MM.1S (cell line): ENCODE results near the gene NCBP1.

Experiments used
- DNase-seq: peaks from one replicate; pipeline ENCODE4 v3.0.0-alpha.2; 2015
- H2AFZ ChIP-seq: fragments of 300-600 bp; sonication (generic); 2 replicates; pipeline ENCODE4 v1.6.0; 2016; ENCODE audit warnings: antibody characterized with exemption, low read length
- H3F3A ChIP-seq: fragments of 300-600 bp; sonication (generic); 2 replicates; pipeline ENCODE4 v1.6.1; 2016; ENCODE audit warnings: mild to moderate bottlenecking, antibody characterized with exemption, low read length, moderate library complexity, mixed read lengths; ENCODE audit not compliant: insufficient read depth
- H3K27ac ChIP-seq: fragments of 300-600 bp; sonication (generic); 2 replicates; pipeline ENCODE4 v1.5.1; 2016; ENCODE audit warnings: mild to moderate bottlenecking, low read length
- H3K27me3 ChIP-seq: fragments of 300-600 bp; sonication (generic); replicated peaks from 2 replicates; pipeline ENCODE4 v1.6.0; 2016; ENCODE audit warnings: low read length; ENCODE audit not compliant: insufficient read depth
- H3K36me3 ChIP-seq: fragments of 300-600 bp; sonication (generic); replicated peaks from 2 replicates; pipeline ENCODE4 v1.6.1; 2016; ENCODE audit warnings: mild to moderate bottlenecking, low read length, mixed read lengths; ENCODE audit not compliant: insufficient read depth
- H3K4me1 ChIP-seq: fragments of 300-600 bp; sonication (generic); 2 replicates; pipeline ENCODE4 v1.6.1; 2016; ENCODE audit warnings: low read length, mixed read lengths
- H3K4me2 ChIP-seq: fragments of 300-600 bp; sonication (generic); 2 replicates; pipeline ENCODE4 v1.6.0; 2016; ENCODE audit warnings: low read depth, low read length
- H3K4me3 ChIP-seq: fragments of 300-600 bp; sonication (generic); 2 replicates; pipeline ENCODE4 v1.5.1; 2016; ENCODE audit warnings: low read length, mixed read lengths
- H3K79me2 ChIP-seq: fragments of 300-600 bp; sonication (generic); 2 replicates; pipeline ENCODE4 v1.6.1; 2016; ENCODE audit warnings: mixed run types, low read length, mixed read lengths
- H3K9ac ChIP-seq: fragments of 300-600 bp; sonication (generic); 2 replicates; pipeline ENCODE4 v1.6.1; 2016; ENCODE audit warnings: low read length, mixed read lengths
- H3K9me2 ChIP-seq: fragments of 300-600 bp; sonication (generic); replicated peaks from 2 replicates; pipeline ENCODE4 v1.6.1; 2016; ENCODE audit warnings: mild to moderate bottlenecking, low read length, mixed read lengths; ENCODE audit not compliant: insufficient read depth
- H3K9me3 ChIP-seq: fragments of 300-600 bp; sonication (generic); replicated peaks from 2 replicates; pipeline ENCODE4 v1.6.1; 2016; ENCODE audit warnings: mild to moderate bottlenecking, low read length, mixed read lengths; ENCODE audit not compliant: insufficient read depth
- H4K20me1 ChIP-seq: fragments of 300-600 bp; sonication (generic); 2 replicates; pipeline ENCODE4 v1.6.1; 2016; ENCODE audit warnings: mild to moderate bottlenecking, low read length, moderate library complexity, mixed read lengths; ENCODE audit not compliant: insufficient read depth
- CTCF ChIP-seq: fragments of 300-600 bp; sonication (generic); IDR thresholded peaks from 2 replicates; pipeline ENCODE4 v1.5.1; 2016; ENCODE audit warnings: antibody characterized with exemption, low read length, mixed read lengths
- EZH2 ChIP-seq: fragments of 300-600 bp; sonication (generic); optimal IDR thresholded peaks from 2 replicates; pipeline ENCODE3; 2017; ENCODE audit warnings: low read depth, mild to moderate bottlenecking, antibody characterized with exemption, low read length, mixed read lengths
- EZH2phosphoT487 ChIP-seq: fragments of 300-600 bp; sonication (generic); IDR thresholded peaks from 2 replicates; pipeline ENCODE4 v1.6.1; 2018; ENCODE audit warnings: antibody characterized with exemption, low read length

The NCBP1 gene

GRCh38 chr9:97600531-97601227 is 32.9 kb upstream of the NCBP1 start:
- Histone ChIP-seq H3K9me2 (no peaks in the 10 kb centered on the region), H3K9ac (no peak overlapping the region), H4K20me1 (no peaks in the 10 kb centered on the region), H3K27me3 (no peaks in the 10 kb centered on the region), H3K9me3 (no peaks in the 10 kb centered on the region), H3K4me2 (no peak overlapping the region), H3K79me2 (no peaks in the 10 kb centered on the region), H3K4me1 (peaks cover 16% of the 10 kb centered on the region), H3K36me3 (0 out of 2 replicates have a peak, but pooled peaks cover 2% of the 10 kb centered on the region), H3K27ac (no peak overlapping the region), H3K4me3 (no peak overlapping the region), H2AFZ (no peak overlapping the region), H3F3A (0 out of 2 replicates have a peak, but pooled peaks cover 3% of the 10 kb centered on the region)
- DNase-seq, result no peak
- no peak for TF ChIP-seq EZH2phosphoT487
- no peak for TF ChIP-seq EZH2
- no peak for TF ChIP-seq CTCF

GRCh38 chr9:97601228-97601898 is 32.3 kb upstream of the NCBP1 start:
- no peaks in the 10 kb centered on the region for H3K9me3 ChIP-seq
- no peak overlapping the region for H3K9ac ChIP-seq
- H3K4me2 ChIP-seq, result no peak overlapping the region
- no peak for TF ChIP-seq EZH2
- no peak for TF ChIP-seq CTCF
- no peak for TF ChIP-seq EZH2phosphoT487
- H2AFZ ChIP-seq, result no peak overlapping the region
- no peaks in the 10 kb centered on the region for H3K27me3 ChIP-seq
- H4K20me1 ChIP-seq, result no peaks in the 10 kb centered on the region
- no peaks in the 10 kb centered on the region for H3K9me2 ChIP-seq
- H3F3A ChIP-seq, result 0 out of 2 replicates have a peak, but pooled peaks cover 3% of the 10 kb centered on the region
- H3K27ac ChIP-seq, result no peak overlapping the region
- no peaks in the 10 kb centered on the region for H3K79me2 ChIP-seq
- H3K4me3 ChIP-seq, result no peak overlapping the region
- DNase-seq, result no peak
- H3K4me1 ChIP-seq, result peaks cover 16% of the 10 kb centered on the region
- H3K36me3 ChIP-seq, result 0 out of 2 replicates have a peak, but pooled peaks cover 2% of the 10 kb centered on the region

GRCh38 chr9:97602430-97602829 is 31.2 kb upstream of the NCBP1 start:
- Histone ChIP-seq H3K4me3 (no peak overlapping the region), H3K79me2 (no peaks in the 10 kb centered on the region), H3F3A (0 out of 2 replicates have a peak, but pooled peaks cover 3% of the 10 kb centered on the region), H3K9me3 (no peaks in the 10 kb centered on the region), H3K9me2 (no peaks in the 10 kb centered on the region), H2AFZ (no peak overlapping the region), H3K36me3 (0 out of 2 replicates have a peak, but pooled peaks cover 2% of the 10 kb centered on the region), H3K4me1 (peaks cover 16% of the 10 kb centered on the region), H3K9ac (no peak overlapping the region), H4K20me1 (no peaks in the 10 kb centered on the region), H3K4me2 (no peak overlapping the region), H3K27me3 (no peaks in the 10 kb centered on the region), H3K27ac (no peak overlapping the region)
- TF ChIP-seq CTCF, result no peak
- no peak for TF ChIP-seq EZH2phosphoT487
- no peak for TF ChIP-seq EZH2
- DNase-seq, result no peak
